GM18498 (cell line): ENCODE data around the gene PDZK1IP1.
"Not testable (repeated sequence)": the region's sequence is repeated elsewhere in the genome, so short reads cannot be mapped to it uniquely, and the experiment has no call there.

Experiments
- ATAC-seq: cut with Tn5 transposase; IDR thresholded peaks from one replicate; pipeline ENCODE4 v1.9.1; 2021; ENCODE audit warnings: mild to moderate bottlenecking, moderate library complexity; ENCODE audit not compliant: unreplicated experiment

The PDZK1IP1 gene

GRCh38 chr1:47223921-47224675 is 34.3 kb upstream of the PDZK1IP1 start:
- ATAC-seq, result no peak

DNA sequence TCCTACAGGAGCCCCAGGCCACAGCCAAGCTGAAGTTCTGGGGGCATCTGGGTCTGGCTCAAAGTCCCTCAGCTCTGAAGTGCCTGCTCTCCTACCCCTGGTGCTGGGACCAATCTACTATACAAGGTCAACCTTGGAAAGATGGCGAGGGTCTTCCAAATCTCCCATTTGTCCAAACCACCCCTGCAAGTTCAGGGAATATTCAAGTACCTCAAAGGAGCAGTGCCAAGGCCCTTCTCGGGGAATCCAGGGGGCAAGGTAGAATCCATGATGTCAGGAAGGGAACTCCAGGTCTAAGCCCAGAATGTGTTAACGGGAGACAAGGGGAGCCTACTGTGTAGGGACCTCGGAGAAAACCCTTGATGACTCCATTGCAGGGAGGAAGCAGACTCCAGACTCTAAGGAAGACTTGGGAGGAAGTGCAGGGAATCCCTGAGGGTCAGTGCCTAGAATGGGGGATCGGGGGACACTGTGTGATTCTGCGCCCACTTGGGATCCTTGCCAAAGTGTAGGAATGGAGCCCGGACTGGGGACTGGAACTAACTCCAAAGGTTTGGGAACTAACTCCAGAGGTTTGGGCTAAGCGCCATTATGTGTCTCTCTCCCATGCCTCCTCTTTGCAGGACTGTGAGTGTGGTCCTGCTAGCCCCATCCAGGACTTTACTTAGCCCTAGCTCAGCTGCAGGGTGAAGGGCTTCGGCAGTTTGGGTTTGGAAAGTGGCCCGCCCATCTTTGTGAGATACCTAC is 33.5 kb upstream of the PDZK1IP1 start:
- no peak for ATAC-seq

DNA sequence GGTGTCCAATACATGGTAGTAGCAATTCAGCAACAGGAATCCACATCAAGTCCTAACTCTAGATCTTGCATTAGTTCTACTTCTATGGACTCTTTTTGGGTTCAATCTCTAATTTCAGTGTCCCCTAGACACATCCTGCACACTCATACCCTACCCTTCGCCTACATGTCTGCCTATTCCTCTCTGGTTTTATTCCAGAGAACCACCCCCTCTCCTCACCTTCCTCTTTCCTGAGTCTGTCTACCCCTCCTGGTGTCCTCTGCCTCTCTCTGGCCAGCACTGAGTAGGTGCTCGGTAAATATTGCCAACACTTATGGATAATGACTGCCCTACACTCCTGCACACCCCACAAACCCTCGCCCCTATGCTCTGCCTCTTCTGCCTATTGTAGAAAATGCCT is 32.6 kb upstream of the PDZK1IP1 start:
- no peak for ATAC-seq

DNA sequence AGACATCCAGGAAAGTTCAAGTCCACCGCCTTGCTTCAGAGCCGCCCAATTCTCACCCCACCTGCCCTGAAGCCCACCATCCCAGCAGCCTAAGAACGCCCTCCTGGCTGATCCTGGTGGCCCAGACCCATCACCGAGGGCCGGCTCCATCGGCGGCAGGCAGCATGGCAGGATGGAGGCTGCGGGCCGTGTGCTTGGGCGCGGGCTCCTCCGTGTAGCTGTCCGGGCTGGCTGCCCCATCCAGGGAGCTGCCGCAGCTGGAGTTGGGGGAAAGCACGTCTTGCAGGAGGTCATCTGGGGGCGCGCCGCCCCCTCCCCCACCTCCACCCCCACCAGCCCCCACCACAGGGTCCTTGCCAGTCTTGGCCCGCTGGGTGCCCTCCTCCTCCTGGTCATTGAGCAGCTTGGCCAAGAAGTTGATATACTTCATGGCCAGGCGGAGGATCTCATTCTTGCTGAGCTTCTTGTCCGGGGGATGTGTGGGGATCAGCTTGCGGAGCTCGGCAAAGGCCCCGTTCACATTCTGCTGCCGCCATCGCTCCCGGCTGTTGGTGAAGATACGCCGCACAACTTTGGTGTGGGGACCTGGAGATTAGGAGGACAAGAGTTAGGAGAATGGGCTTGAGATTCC is 29.9 kb upstream of the PDZK1IP1 start:
- no peak for ATAC-seq

DNA sequence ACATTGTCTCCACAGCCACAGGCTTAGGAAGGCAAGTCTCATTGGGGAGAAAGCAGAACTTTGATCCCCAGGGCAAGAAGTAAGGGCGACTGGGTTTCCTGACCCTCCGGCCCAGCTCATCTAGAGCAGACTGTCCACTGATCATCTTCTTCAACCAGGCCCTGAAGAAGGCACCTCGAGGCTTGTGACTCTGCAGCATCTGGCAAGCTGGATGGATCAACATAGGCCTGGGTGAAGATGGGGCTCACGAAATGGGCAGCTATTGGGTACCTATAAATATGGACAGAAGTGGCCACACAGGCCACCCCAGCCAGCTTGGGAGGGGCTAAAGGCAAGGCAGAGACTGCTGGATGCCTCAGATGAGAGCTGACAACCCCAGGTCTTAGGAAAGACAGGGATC is 29.2 kb upstream of the PDZK1IP1 start:
- ATAC-seq, result no peak

DNA sequence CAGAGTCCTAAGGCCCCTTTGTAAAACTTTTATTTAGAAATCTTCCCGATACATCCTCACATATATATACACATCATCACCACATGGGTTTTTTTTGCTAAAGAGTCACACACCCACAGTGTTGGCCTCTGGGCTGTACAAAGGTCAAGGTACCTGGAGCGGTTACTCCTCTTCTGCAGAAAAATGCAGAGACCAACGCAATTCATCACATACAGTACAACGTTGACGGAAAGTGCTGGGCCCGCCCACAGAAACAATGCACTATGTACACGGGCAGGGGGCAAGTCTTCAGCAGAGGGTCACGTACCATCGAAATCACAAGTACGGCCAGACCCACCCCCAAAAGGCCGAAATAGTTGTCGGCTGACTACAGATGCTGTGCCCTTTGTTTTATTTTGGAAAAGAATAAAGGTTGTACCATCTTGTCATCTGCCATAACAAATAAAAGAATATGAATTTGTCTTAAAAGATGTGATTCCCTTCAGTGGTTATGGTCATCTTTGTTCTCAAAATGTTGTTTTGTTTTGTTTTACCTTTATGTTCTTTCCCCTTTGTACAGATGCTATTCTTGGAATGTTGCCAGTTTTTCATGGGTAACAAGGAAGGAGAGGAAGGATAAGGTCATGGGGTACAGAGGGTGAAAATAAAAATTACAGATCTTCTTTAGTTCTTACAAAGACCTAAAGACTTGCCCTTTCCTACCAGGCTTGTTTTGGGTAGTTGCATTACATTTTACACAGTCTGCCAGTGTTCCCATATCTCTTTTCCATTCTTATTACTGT is 26.6 kb upstream of the PDZK1IP1 start:
- no peak for ATAC-seq

- no peak for ATAC-seq
These were observed 25.9 kb upstream of the PDZK1IP1 start for GRCh38 chr1:47215713-47216112.

DNA sequence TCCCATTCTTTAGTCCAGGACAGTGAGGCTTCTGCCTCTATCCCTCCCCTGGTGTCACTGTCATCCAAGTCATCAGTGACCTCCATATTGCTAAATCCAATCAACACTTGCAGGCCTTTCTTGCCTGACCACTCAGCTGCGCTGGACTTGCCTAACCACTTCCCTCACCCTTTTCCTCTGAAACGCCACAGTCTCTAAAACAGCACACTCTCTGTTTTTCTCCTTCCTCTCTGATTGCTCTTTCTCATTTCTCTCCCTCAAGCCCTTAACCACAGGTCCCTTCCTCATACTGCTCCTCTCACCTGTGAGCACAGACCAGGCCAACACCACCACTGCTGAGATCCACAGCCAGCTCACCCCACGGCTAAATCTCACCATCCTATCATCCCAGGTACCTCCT is 24.7 kb upstream of the PDZK1IP1 start:
- no peak for ATAC-seq

DNA sequence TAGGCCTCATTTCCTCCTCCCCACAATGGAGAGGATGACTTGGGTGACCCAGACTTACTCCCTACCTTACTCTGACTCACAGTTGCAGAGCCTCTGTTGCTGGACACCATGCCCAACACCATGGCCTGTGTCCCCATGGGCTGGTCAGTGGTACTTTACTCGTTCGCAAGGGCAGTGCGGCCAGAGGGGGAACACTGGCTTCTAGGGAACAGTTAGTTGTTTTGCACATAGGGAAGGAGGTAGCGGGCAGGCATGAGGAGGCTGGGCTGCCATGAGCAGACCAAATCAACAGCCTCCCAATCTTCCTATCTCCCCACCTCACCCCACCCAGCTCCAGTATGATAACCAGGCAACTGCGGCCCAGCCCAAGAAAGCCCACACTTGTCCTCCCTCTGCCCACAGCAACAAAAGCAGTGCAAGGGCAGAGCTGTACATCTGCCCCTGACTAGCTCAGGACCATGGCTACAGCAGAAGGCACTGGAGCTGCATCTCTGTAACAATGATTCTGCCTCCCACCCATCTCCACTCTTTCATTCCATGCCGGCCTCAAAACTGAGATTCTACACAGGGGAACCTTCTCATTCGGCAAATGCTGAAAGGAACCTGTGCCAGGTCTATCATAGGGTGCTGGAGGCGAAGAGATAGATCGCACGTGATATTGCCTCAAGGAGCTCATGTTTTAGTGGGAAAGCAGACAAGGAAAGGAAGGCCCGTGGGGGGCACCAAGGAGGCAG is 23.6 kb upstream of the PDZK1IP1 start:
- no peak for ATAC-seq

DNA sequence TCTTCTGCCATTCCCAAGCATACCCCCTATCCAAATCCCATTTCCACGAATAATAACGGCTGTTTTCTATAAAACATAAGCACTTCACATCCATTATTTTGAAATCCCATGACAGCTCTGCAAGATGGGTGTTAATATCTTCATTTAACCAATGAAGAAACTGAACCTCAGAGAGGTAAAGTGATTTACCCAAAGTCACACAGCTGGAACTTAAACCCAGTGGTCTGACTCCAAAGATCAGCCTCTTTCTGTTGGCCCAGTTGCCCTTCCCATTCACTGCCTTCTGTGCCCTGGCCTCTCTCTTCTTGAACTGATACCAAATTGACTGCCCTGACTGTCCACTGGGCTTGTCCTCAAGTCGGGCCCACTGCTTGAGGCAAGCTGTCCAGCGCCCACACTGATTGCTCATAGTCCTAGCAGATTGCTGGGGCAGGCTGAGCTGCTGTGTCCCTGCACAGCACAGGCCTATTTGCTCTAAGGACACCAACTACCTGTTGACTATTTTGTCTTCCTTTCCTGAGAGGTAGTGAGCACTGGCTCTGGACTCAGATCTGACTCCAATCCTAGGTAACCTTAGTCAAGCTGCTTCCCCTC is 22.9 kb upstream of the PDZK1IP1 start:
- no peak for ATAC-seq

GRCh38 chr1:47211796-47212269 is 22.0 kb upstream of the PDZK1IP1 start:
- ATAC-seq, result no peak

DNA sequence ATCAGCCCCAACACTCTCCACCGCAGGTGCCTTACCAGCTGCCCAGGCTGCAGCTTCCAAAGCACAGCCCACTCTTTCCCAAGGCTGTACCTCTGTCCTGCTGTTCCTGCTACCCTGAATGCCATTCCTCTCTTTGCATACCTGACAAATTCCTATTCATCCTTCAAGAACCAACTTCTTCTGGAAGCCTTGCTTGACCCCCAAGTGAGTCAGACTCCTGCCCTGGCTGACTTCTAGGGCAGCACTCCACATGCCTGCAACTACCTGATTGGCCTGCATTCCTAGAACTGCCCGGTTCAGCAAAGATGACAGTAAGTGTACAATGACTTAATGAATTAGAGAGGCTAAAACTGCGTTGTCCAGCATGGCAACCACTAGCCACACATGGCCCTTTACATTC is 20.8 kb upstream of the PDZK1IP1 start:
- ATAC-seq, result no peak

GRCh38 chr1:47209725-47210325 is 20.0 kb upstream of the PDZK1IP1 start:
- no peak for ATAC-seq

GRCh38 chr1:47209091-47209490 is 19.3 kb upstream of the PDZK1IP1 start:
- ATAC-seq, result no peak

GRCh38 chr1:47208374-47208850 is 18.6 kb upstream of the PDZK1IP1 start:
- ATAC-seq, result no peak

GRCh38 chr1:47207803-47208373 is 18.1 kb upstream of the PDZK1IP1 start:
- ATAC-seq, result no peak

GRCh38 chr1:47205918-47206317 is 16.1 kb upstream of the PDZK1IP1 start:
- ATAC-seq, result no peak

DNA sequence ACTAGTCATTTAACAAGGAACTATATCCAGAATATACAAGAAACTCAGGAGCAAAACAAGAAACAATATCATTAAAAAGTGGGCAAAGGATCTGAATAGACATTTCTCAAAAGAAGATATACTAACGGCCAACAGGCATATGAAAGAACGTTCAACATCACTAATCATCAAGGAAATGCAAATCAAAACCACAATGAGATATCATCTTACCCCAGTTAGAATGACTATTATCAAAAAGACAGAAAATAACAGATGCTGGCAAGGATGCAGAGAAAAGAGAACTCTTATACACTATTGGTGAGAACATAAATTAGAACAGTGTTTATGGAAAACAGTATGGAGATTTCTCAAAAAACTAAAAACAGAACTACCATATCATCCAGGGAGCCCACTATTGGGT is 13.7 kb upstream of the PDZK1IP1 start:
- not testable (repeated sequence) for ATAC-seq

GRCh38 chr1:47201179-47201578 is 11.3 kb upstream of the PDZK1IP1 start:
- ATAC-seq, result no peak
